Stimulated activated CD4-positive, alpha-beta T cell treated with anti-CD3 and anti-CD28 coated beads, TNF-alpha, amount 100 ng/mL, for 4 hours (primary cell): ENCODE measurements around the gene FOXD4L3.
"Not testable (repeated sequence)": the region's sequence is repeated elsewhere in the genome, so short reads cannot be mapped to it uniquely, and the experiment has no call there.

Experiments
- DNase-seq, 3 experiments: peaks; one replicate each; pipeline ENCODE4 v3.0.0-alpha.2; 2020; ENCODE audit warnings: low read depth in 3 of 3

FOXD4L3 gene

DNA sequence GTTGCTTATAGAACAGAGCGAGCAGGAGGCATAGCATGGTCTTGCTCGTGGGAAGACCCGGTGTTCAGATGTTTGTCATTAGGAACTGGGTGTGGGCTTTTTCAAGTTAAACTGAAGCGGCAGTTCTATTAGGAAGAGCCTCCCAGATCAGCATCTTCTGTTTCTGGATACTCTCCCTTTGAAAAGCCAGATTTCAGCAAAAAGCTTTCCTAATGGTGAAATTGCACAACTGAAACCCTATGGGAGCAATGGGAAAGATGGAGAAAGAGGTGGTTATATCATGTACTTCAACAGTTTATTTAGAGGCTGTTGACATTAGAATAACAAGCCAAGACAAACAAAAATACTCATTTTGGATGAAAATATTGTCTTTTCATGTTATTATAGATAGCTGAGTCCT is 41.3 kb downstream of the FOXD4L3 start:
- not testable (repeated sequence) for DNase-seq

DNA sequence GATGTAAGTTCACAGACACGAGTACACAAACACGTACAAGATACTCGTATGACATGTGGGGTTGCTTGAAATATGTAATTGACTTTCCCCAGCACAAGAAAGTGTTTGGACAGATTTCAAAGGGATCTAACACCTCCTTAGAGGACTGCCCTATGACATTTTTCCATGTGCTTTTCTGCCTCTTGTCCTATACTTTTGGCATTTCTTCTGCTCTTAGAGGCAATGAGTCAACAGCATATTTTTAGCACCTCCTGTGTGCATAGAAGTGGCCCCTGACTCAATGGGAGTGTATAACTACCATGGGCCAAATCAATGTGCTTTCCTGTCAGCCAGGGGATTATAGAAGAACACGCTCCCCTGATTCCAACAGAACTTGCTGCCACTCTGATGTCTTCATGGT is 49.0 kb downstream of the FOXD4L3 start:
- DNase-seq: not testable (repeated sequence)
